ENCODE results near the gene PAX2.

PAX2 gene

GRCh38 chr10:100811261-100811660 is 65.9 kb downstream of the PAX2 start:
- peaks cover 23% of the 10 kb centered on the region for H3K27me3 ChIP-seq (ENCODE audit: insufficient read depth, poor library complexity, severe bottlenecking)
- no peak for TF ChIP-seq REST (IDR thresholded peaks at IDR 0.05; ENCODE audit: insufficient replicate concordance, low read depth)
- no peak for TF ChIP-seq SPI1 (IDR thresholded peaks at IDR 0.05; ENCODE audit: borderline replicate concordance, low read depth)
- TF ChIP-seq CTCF (IDR thresholded peaks at IDR 0.05; ENCODE audit: insufficient read depth, low read length): no peak
- TF ChIP-seq POLR2AphosphoS5 (IDR thresholded peaks at IDR 0.05; ENCODE audit: low read depth): no peak
- TF ChIP-seq GABPA (IDR thresholded peaks at IDR 0.05; ENCODE audit: low read depth): no peak
- no peak overlapping the region for H3K27ac ChIP-seq (replicated peaks)
- no peak for DNase-seq (ENCODE audit: low read depth in 1 of 2, low spot score in 1 of 2)
- H3K4me3 ChIP-seq (replicated peaks; ENCODE audit: insufficient read depth, low read length): no peak overlapping the region

GRCh38 chr10:100811752-100812750 is 66.7 kb downstream of the PAX2 start:
- Histone ChIP-seq H3K27me3 (ENCODE audit: insufficient read depth, poor library complexity, severe bottlenecking) (peaks cover 23% of the 10 kb centered on the region), H3K4me3 (replicated peaks; ENCODE audit: insufficient read depth, low read length) (no peak overlapping the region), H3K27ac (replicated peaks) (no peak overlapping the region)
- no peak for TF ChIP-seq POLR2AphosphoS5 (IDR thresholded peaks at IDR 0.05; ENCODE audit: low read depth)
- TF ChIP-seq CTCF (IDR thresholded peaks at IDR 0.05; ENCODE audit: insufficient read depth, low read length): no peak
- TF ChIP-seq SPI1 (IDR thresholded peaks at IDR 0.05; ENCODE audit: borderline replicate concordance, low read depth): no peak
- no peak for TF ChIP-seq REST (IDR thresholded peaks at IDR 0.05; ENCODE audit: insufficient replicate concordance, low read depth)
- DNase-seq (ENCODE audit: low read depth in 1 of 2, low spot score in 1 of 2): no peak

GRCh38 chr10:100812978-100813377 is 67.6 kb downstream of the PAX2 start:
- TF ChIP-seq REST (IDR thresholded peaks at IDR 0.05; ENCODE audit: insufficient replicate concordance, low read depth): no peak
- TF ChIP-seq SPI1 (IDR thresholded peaks at IDR 0.05; ENCODE audit: borderline replicate concordance, low read depth): no peak
- no peak for TF ChIP-seq GABPA (IDR thresholded peaks at IDR 0.05; ENCODE audit: low read depth)
- Histone ChIP-seq H3K27me3 (ENCODE audit: insufficient read depth, poor library complexity, severe bottlenecking) (peaks cover 23% of the 10 kb centered on the region), H3K27ac (replicated peaks) (no peak overlapping the region), H3K4me3 (replicated peaks; ENCODE audit: insufficient read depth, low read length) (no peak overlapping the region)
- no peak for DNase-seq (ENCODE audit: low read depth in 1 of 2, low spot score in 1 of 2)
